Ectodermal cell (in vitro differentiated cells): Measurements from ENCODE around the gene CERS6.

ENCODE experiments used
- H3K27ac ChIP-seq: 2 replicates; pipeline ENCODE4 v1.7.0; 2013; ENCODE audit warnings: mild to moderate bottlenecking, low read depth, low read length; ENCODE audit not compliant: insufficient read depth, poor library complexity, severe bottlenecking
- H3K27me3 ChIP-seq: 2 replicates; pipeline ENCODE4 v1.7.0; 2013; ENCODE audit warnings: mild to moderate bottlenecking, low read length; ENCODE audit not compliant: insufficient read depth, control insufficient read depth, poor library complexity, severe bottlenecking
- H3K36me3 ChIP-seq: one replicate; pipeline ENCODE4 v1.7.0; 2013; ENCODE audit warnings: low read length; ENCODE audit not compliant: control insufficient read depth, insufficient read depth
- H3K4me1 ChIP-seq: one replicate; pipeline ENCODE4 v1.7.0; 2013; ENCODE audit warnings: low read length; ENCODE audit not compliant: control insufficient read depth, insufficient read depth
- H3K4me3 ChIP-seq: 2 replicates; pipeline ENCODE4 v1.7.0; 2013; ENCODE audit warnings: low read depth, low read length, control low read depth; ENCODE audit not compliant: insufficient read depth
- H3K9me3 ChIP-seq: 2 replicates; pipeline ENCODE4 v1.7.0; 2013; ENCODE audit warnings: mild to moderate bottlenecking, low read length, moderate library complexity; ENCODE audit not compliant: control insufficient read depth
- WGBS, 2 experiments: methylation state at CpG; one replicate each; pipeline ENCODE4 v1.1.7; 2013; ENCODE audit warnings: missing lambda C conversion rate in 2 of 2; 5-methylcytosine and 5-hydroxymethylcytosine counted together

The CERS6 gene

GRCh38 chr2:168441214-168441872 lies 14.7 kb upstream of the CERS6 start:
- Histone ChIP-seq H3K9me3 (no peaks in the 10 kb centered on the region), H3K27ac (no peak overlapping the region), H3K36me3 (no peaks in the 10 kb centered on the region), H3K27me3 (no peaks in the 10 kb centered on the region), H3K4me3 (no peak overlapping the region), H3K4me1 (no peaks in the 10 kb centered on the region)
- 88 to 95% methylated on average over 6 of the region's 6 CpGs for WGBS, 2 experiments

DNA sequence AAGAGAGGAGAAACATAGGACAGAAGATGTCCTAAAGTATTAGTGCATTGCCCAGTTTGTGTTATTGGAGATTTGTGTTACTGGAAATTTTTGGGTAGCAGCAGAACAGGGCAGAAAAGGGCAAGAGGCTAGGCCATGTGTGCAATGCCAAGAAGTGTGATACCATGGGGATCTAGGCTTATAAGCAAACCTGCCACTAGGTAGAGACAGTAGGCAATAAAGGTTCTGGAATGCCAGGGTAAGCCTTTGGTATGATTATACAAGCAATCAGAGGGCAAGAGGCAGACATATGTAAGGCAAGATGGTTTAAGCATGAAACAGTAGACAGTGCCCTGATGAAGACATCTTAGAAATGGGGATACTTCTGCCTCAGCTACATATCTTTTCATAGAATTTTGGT lies 12.3 kb upstream of the CERS6 start:
- no peaks in the 10 kb centered on the region for H3K27me3 ChIP-seq
- H3K9me3 ChIP-seq, result no peaks in the 10 kb centered on the region
- H3K4me3 ChIP-seq, result no peak overlapping the region
- H3K4me1 ChIP-seq, result no peaks in the 10 kb centered on the region
- no peaks in the 10 kb centered on the region for H3K36me3 ChIP-seq
- no peak overlapping the region for H3K27ac ChIP-seq

DNA sequence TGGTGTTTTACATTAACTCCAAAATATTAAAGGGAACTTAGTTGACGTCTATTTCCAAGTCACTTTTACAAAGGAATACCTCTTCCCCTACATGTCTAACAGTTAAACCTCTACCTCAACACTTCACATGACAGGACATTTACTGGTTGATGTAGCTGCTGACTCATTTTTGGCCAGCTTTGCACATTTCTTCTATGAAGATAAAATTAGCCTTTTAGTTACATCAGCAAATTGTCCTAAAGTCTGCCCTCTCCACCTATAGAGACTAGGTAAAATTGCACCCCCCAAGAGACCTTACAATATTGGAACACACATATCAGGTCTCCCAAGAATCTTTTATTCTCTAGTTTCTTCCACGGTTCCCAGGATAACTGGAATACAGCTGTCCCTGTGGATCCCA lies 10.1 kb upstream of the CERS6 start:
- Histone ChIP-seq H3K27me3 (no peaks in the 10 kb centered on the region), H3K36me3 (no peaks in the 10 kb centered on the region), H3K9me3 (no peaks in the 10 kb centered on the region), H3K4me3 (no peak overlapping the region), H3K27ac (no peak overlapping the region), H3K4me1 (no peaks in the 10 kb centered on the region)
- WGBS, 2 experiments, result 94 to 95% methylated on average over 2 of the region's 2 CpGs

DNA sequence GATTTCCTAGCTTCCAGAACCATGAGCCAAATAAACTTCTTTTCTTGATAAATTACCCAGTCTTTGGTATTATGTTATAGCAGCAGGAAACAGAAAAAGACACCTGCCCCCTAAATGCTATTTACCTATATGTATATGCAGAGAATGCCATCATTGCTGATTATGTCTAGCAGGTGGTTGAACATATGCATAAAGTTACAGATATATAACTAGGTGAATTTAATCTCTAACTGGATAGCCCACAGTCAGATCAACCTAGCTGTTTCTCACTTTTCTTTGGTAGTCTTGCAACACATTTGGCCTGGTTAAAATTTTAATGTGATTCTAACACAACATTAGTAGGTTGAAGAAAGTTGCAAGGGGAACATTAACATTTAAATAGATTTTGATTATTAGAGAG lies 7.1 kb upstream of the CERS6 start:
- Histone ChIP-seq H3K36me3 (no peaks in the 10 kb centered on the region), H3K27me3 (no peaks in the 10 kb centered on the region), H3K4me1 (no peaks in the 10 kb centered on the region), H3K9me3 (no peaks in the 10 kb centered on the region), H3K4me3 (no peak overlapping the region), H3K27ac (no peak overlapping the region)

GRCh38 chr2:168449419-168449818 lies 6.7 kb upstream of the CERS6 start:
- no peaks in the 10 kb centered on the region for H3K27me3 ChIP-seq
- H3K4me1 ChIP-seq, result no peaks in the 10 kb centered on the region
- 88 to 92% methylated on average over 3 of the region's 3 CpGs for whole genome bisulfite sequencing, 2 experiments
- H3K9me3 ChIP-seq, result no peaks in the 10 kb centered on the region
- H3K36me3 ChIP-seq, result no peaks in the 10 kb centered on the region
- H3K4me3 ChIP-seq, result no peak overlapping the region
- H3K27ac ChIP-seq, result no peak overlapping the region

- WGBS, 2 experiments, result 86 to 100% methylated on average over 1 of the region's 1 CpG
- no peak overlapping the region for H3K4me3 ChIP-seq
- no peaks in the 10 kb centered on the region for H3K36me3 ChIP-seq
- no peaks in the 10 kb centered on the region for H3K4me1 ChIP-seq
- H3K27me3 ChIP-seq, result peaks cover 3% of the 10 kb centered on the region
- no peak overlapping the region for H3K27ac ChIP-seq
- H3K9me3 ChIP-seq, result no peaks in the 10 kb centered on the region
Observed at GRCh38 chr2:168450171-168450570, 5.9 kb upstream of the CERS6 start.

DNA sequence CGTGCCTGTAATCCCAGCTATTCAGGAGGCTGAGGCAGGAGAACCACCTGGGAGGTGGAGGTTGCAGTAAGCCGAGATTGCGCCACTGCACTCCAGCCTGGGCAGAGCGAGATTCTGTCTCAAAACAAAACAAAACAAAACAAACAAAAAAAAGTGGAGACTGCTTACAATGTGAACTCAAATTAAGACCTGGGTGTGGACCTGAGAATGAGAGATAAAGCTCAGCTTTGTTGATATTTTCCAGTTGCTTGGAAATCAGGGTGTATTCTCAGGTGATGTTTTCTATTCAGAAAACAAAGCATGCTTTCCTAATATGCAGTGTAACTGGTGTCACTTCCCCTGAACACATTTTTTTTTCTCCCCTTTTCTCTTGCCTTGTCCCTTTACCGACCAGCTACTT lies 5.3 kb upstream of the CERS6 start:
- no peaks in the 10 kb centered on the region for H3K9me3 ChIP-seq
- H3K27ac ChIP-seq, result no peak overlapping the region

GRCh38 chr2:168452781-168453180 lies 3.3 kb upstream of the CERS6 start:
- Histone ChIP-seq H3K9me3 (no peaks in the 10 kb centered on the region), H3K27ac (no peak overlapping the region), H3K36me3 (no peaks in the 10 kb centered on the region), H3K4me3 (no peak overlapping the region), H3K27me3 (peaks cover 5% of the 10 kb centered on the region), H3K4me1 (peaks cover 2% of the 10 kb centered on the region)
- WGBS, 2 experiments, result 94 to 95% methylated on average over 3 of the region's 3 CpGs

More for the DNA sequence above, 5.3 kb upstream of the CERS6 start:
- Histone ChIP-seq H3K4me1 (no peaks in the 10 kb centered on the region), H3K4me3 (no peak overlapping the region), H3K27me3 (peaks cover 5% of the 10 kb centered on the region), H3K36me3 (no peaks in the 10 kb centered on the region)
- WGBS, 2 experiments, result 83 to 85% methylated on average over 4 to 5 of the region's 5 CpGs

DNA sequence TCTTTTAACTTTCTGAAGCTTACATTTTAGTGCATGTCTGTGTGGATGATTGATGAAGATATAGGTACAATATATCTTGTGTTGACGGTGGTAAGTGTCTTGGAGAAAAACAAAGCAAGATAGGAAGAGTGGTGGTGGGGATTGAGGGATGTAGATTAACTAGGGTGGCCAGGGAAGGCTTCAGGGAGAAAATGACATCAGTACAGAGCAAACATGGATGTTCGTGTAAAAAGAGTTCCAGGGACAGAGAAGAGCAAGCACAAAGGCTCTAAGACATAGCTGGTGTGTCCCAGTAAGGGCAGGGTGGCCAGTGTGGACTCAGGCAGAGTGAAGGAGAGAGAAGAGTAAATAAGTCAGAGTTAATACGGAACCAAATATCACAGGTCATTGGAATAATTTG lies 2.7 kb upstream of the CERS6 start:
- Histone ChIP-seq H3K4me3 (no peak overlapping the region), H3K27me3 (peaks cover 5% of the 10 kb centered on the region), H3K36me3 (no peaks in the 10 kb centered on the region), H3K27ac (no peak overlapping the region), H3K9me3 (no peaks in the 10 kb centered on the region), H3K4me1 (peaks cover 7% of the 10 kb centered on the region)
- WGBS, 2 experiments, result 91 to 92% methylated on average over 3 of the region's 3 CpGs

DNA sequence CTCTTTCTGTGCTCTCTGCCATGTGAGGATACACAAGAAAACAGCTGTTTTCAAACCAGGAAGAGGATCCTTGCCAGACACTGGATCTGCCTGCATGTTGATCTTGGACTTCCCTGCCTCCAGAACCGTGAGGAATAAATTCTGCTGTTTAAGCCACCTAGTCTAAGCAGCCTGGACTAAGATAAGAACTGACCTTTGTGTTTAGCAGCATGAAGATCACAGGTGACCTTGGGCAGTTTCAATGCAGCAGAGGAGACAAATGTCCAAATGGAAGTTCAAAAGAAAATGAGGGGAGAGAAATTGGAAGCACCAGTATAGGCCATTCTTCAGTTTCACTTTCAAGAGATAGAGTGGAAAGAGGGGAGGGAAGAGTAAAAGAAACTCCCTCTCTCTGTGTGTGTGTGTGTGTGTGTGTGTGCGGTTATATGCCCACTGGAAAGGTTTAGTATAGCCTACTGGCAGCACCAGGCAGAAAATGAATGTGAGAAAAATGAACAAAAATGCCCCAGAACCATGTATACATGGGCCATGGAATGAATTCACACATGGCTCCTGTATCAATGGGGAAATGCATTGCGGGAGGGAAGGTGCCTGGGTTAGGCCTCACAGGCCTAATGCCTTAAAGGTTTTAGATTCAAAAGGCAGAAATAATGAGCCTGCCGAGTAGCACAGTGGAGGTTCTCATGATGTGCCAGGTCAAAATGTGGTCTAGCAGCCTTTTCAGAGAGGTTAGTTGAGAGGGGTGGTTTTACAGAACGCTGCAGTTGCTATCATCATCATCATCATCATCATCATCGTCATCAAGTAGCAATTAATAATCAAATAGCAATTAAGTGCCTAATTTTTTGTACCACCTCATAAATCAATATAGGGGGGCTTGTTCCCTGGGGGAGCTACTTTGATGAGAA lies 1.1 kb upstream of the CERS6 start:
- peaks cover 12% of the 10 kb centered on the region for H3K4me1 ChIP-seq
- H3K27me3 ChIP-seq, result peaks cover 5% of the 10 kb centered on the region
- no peaks in the 10 kb centered on the region for H3K9me3 ChIP-seq
- WGBS, 2 experiments, result 85 to 89% methylated on average over 5 to 6 of the region's 6 CpGs
- no peak overlapping the region for H3K4me3 ChIP-seq
- H3K36me3 ChIP-seq, result no peaks in the 10 kb centered on the region
- no peak overlapping the region for H3K27ac ChIP-seq
